Hepatocyte (in vitro differentiated cells): ENCODE data around the gene TMEM95.
"Not testable (repeated sequence)": the region's sequence is repeated elsewhere in the genome, so short reads cannot be mapped to it uniquely, and the experiment has no call there.

Experiments used
- CTCF ChIP-seq: fragments of 200-600 bp; sonication (generic); IDR thresholded peaks from 2 replicates; pipeline ENCODE4 v1.5.1; 2016; ENCODE audit warnings: antibody characterized with exemption, mild to moderate bottlenecking; ENCODE audit not compliant: poor library complexity
- EZH2 ChIP-seq: fragments of 200-600 bp; sonication (generic); IDR thresholded peaks from 2 replicates; pipeline ENCODE4 v1.6.1; 2016; ENCODE audit warnings: antibody characterized with exemption, mild to moderate bottlenecking, borderline replicate concordance
- EZH2phosphoT487 ChIP-seq: fragments of 200-600 bp; sonication (generic); IDR thresholded peaks from one replicate; pipeline ENCODE4 v1.6.1; 2018; ENCODE audit warnings: antibody characterized with exemption, mild to moderate bottlenecking, low read depth, moderate library complexity; ENCODE audit not compliant: unreplicated experiment, severe bottlenecking

GRCh38 chr17:7335765-7336164 lies 19.2 kb upstream of the TMEM95 start:
- TF ChIP-seq CTCF, EZH2phosphoT487, EZH2: not testable (repeated sequence)
